Kidney (tissue), 14 donors: ENCODE data around the gene LCN15. TPM values are rescaled to one million over a fixed set of nuclear protein-coding genes. Genes with fewer than 3 reads are reported as not detected.

Experiments
- DNase-seq, 5 donors: peaks; one replicate each; pipeline ENCODE4 v3.0.0-alpha.2; 2013 to 2020
- FAIRE-seq: peaks from 2 replicates; lab custom pipeline; 2012; peaks lifted over from hg19 to GRCh38; lab: Jason Lieb, UNC
- H3K27ac ChIP-seq, 2 donors: one replicate each; pipeline ENCODE4 v1.7.0; 2013; ENCODE audit warnings: low read depth in 2 of 2, low read length in 2 of 2, inconsistent platforms in 1 of 2
- H3K27me3 ChIP-seq: one replicate; pipeline ENCODE4 v1.7.1; 2013; ENCODE audit warnings: low read length, inconsistent platforms; ENCODE audit not compliant: control insufficient read depth, insufficient read depth
- H3K36me3 ChIP-seq, 3 donors: one replicate each; pipeline versions ENCODE4 v1.7.0 to v1.7.1; 2013; ENCODE audit warnings: low read length in 3 of 3, control low read depth in 1 of 3, inconsistent platforms in 1 of 3; ENCODE audit not compliant: insufficient read depth in 3 of 3, control insufficient read depth in 2 of 3
- H3K4me1 ChIP-seq, 3 donors: one replicate each; pipeline versions ENCODE4 v1.7.0 to v1.7.1; 2013; ENCODE audit warnings: low read length in 3 of 3, inconsistent platforms in 1 of 3, low read depth in 1 of 3; ENCODE audit not compliant: control insufficient read depth in 2 of 3, insufficient read depth in 2 of 3
- H3K4me3 ChIP-seq, 3 donors: one replicate each; pipeline versions ENCODE4 v1.7.0 to v1.8.1; 2013; ENCODE audit warnings: low read length in 3 of 3, control low read depth in 1 of 3, inconsistent platforms in 1 of 3
- H3K9ac ChIP-seq, 3 donors: one replicate each; pipeline versions ENCODE4 v1.7.0 to v1.7.1; 2013; ENCODE audit warnings: low read length in 3 of 3, control low read depth in 1 of 3, inconsistent platforms in 1 of 3
- H3K9me3 ChIP-seq, 3 donors: one replicate each; pipeline versions ENCODE4 v1.7.0 to v1.7.1; 2013; ENCODE audit warnings: low read length in 3 of 3, control low read depth in 1 of 3, inconsistent platforms in 1 of 3; ENCODE audit not compliant: control insufficient read depth in 2 of 3, insufficient read depth in 1 of 3
- CTCF ChIP-seq: IDR thresholded peaks from 3 replicates; pipeline ENCODE4 v1.5.1; 2012; ENCODE audit warnings: mild to moderate bottlenecking, moderate library complexity, borderline replicate concordance; ENCODE audit not compliant: insufficient read depth; ENCODE audit errors: extremely low read depth
- intact Hi-C: fragments of 100-400 bp; cut with DNase I; formaldehyde crosslinking; loops from one replicate; pipeline ENCODE4 v1.11.1; 2022
- polyA plus RNA-seq: library from polyadenylated mRNA; stranded (reverse); fragments of 350-450 nt; fragmentation: Illumina TruSeq; extraction: RNeasy Lipid Tissue Mini Kit (QIAGEN cat#74804); gene quantifications from one replicate; pipeline ENCODE4 v1.2.3, GENCODE V29; 2014; ENCODE audit warnings: low read depth, low replicate concordance; ENCODE audit not compliant: insufficient read depth
- total RNA-seq: library from RNA; stranded (reverse); fragmentation: NEBNext Ultra II Directional; extraction: Animal tissue kit (Norgen Biotek cat#: 25700); gene quantifications from one replicate; pipeline ENCODE4 v1.2.1, GENCODE V29; 2021
- donor health status: control.
- donor health status: control.
- donor health status: control.
- donor health status: control.
- donor health status: control.
- donor health status: DM: yes; HTN: yes; CAD: no.
- donor health status: Normal renal cell carcinoma (clear cell type).

The LCN15 gene
- total and polyA plus RNA-seq, 2 donors from 2014 or later = not detected

- DNase-seq (peak in 1 of 5 donors; percentile 79), FAIRE-seq (no peak)
- Histone ChIP-seq H3K4me1 (peaks cover 0 to 25% (median 6%) of the 10 kb centered on the region in 3 donors), H3K36me3 (no peaks in the 10 kb centered on the region), H3K9ac (no peak overlapping the region), H3K4me3 (no peak overlapping the region), H3K9me3 (no peaks in the 10 kb centered on the region), H3K27ac (no peak overlapping the region), H3K27me3 (no peaks in the 10 kb centered on the region)
- TF ChIP-seq CTCF = no peak
- intact Hi-C loops = no loop called here
Measured at GRCh38 chr9:136717399-136717798, 46.9 kb downstream of the LCN15 start.

- no peak overlapping the region for H3K4me3 ChIP-seq
- intact Hi-C loops = no loop called here
- H3K4me1 ChIP-seq = peaks cover 0 to 29% (median 6%) of the 10 kb centered on the region in 3 donors
- no peaks in the 10 kb centered on the region for H3K27me3 ChIP-seq
- no peak overlapping the region for H3K9ac ChIP-seq
- peak overlapping the region; percentile 57 to 67 for H3K27ac ChIP-seq
- no peak for FAIRE-seq
- no peaks in the 10 kb centered on the region for H3K36me3 ChIP-seq
- no peak for TF ChIP-seq CTCF
- no peaks in the 10 kb centered on the region for H3K9me3 ChIP-seq
- DNase-seq = no peak
Measured at GRCh38 chr9:136714893-136715274, 49.4 kb downstream of the LCN15 start.

GRCh38 chr9:136714096-136714892 is 50.0 kb downstream of the LCN15 start:
- H3K36me3 ChIP-seq = no peaks in the 10 kb centered on the region
- peak in 2 of 5 donors; percentile 61 to 89 for DNase-seq
- H3K27me3 ChIP-seq = no peaks in the 10 kb centered on the region
- H3K9me3 ChIP-seq = no peaks in the 10 kb centered on the region
- peak overlapping the region; percentile 57 to 67 for H3K27ac ChIP-seq
- no peak overlapping the region for H3K9ac ChIP-seq
- intact Hi-C loops = no loop called here
- H3K4me1 ChIP-seq = peaks cover 0 to 27% (median 6%) of the 10 kb centered on the region in 3 donors
- TF ChIP-seq CTCF = no peak
- H3K4me3 ChIP-seq = no peak overlapping the region
- FAIRE-seq = no peak
